GM12875 (cell line): ENCODE measurements around the gene HES7.

ENCODE experiments used
- H3K4me3 ChIP-seq: one replicate; pipeline ENCODE4 v1.5.1; 2011; ENCODE audit warnings: low read depth, low read length, control low read depth
- TF ChIP-seq, protein P1 (sequence below): IDR thresholded peaks from 2 replicates; pipeline ENCODE4 v1.5.1; 2011; ENCODE audit warnings: low read depth, mild to moderate bottlenecking, control low read depth, inconsistent platforms, low read length, moderate library complexity, borderline replicate concordance; ENCODE audit not compliant: insufficient read depth

HES7 gene

DNA sequence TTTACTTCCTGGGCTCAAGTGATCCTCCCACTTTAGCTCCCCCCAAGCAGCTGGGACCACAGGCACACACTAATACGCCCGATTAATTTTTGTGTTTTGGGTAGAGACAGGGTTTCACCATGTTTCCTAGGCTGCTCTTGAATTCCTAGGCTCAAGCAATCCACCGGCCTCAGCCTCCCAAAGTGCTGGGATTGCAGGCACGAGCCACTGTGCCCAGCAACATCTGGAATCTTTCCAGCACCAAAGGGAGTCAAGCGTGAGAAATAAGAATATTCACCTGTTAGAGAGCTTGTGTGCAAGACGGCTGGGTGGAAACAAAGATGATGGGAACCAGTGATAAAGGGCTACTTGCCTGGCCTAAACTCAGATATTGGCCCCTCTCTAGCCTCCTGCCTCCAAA, 22.2 kb downstream of the HES7 start:
- TF ChIP-seq, protein P1, sequence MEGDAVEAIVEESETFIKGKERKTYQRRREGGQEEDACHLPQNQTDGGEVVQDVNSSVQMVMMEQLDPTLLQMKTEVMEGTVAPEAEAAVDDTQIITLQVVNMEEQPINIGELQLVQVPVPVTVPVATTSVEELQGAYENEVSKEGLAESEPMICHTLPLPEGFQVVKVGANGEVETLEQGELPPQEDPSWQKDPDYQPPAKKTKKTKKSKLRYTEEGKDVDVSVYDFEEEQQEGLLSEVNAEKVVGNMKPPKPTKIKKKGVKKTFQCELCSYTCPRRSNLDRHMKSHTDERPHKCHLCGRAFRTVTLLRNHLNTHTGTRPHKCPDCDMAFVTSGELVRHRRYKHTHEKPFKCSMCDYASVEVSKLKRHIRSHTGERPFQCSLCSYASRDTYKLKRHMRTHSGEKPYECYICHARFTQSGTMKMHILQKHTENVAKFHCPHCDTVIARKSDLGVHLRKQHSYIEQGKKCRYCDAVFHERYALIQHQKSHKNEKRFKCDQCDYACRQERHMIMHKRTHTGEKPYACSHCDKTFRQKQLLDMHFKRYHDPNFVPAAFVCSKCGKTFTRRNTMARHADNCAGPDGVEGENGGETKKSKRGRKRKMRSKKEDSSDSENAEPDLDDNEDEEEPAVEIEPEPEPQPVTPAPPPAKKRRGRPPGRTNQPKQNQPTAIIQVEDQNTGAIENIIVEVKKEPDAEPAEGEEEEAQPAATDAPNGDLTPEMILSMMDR, result no peak

DNA sequence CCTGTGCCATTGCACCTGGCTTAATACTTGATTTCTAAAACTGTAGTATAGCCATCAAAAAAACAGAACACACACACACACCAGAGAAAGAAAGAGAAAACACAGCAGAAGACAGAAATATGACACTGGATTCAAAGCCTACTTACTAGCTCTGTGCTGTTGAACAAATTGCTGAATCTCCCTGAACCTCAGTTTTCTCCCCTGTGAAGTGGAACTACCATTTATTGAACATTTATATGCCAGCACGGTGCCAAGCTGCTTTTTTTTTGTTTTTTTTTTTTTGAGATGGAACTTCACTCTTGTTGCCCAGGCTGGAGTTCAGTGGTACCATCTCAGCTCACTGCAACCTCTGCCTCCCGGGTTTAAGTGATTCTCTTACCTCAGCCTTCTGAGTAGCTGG, 23.1 kb downstream of the HES7 start:
- no peak overlapping the region for H3K4me3 ChIP-seq
- TF ChIP-seq, protein P1, result no peak

More for the DNA sequence above, 22.2 kb downstream of the HES7 start:
- no peak overlapping the region for H3K4me3 ChIP-seq

DNA sequence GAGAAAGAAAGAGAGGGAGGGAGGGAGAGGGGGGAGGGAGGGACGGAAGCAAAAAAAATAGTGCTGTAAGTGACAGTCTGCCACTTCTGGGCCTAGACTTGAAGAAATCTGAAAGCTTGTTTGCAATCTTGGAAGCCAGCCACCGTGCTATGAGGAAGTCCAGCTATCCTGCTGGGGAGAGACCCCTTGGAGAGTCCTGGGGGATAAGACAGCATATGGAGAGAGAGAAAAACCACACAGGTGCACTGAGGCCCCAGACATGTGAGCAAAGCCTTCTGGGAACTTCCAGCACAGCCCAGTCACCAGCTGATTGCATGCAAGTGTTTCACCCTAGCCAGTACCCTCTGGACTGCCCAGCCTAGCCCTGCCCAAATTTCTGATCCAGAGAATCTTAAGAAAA, 23.8 kb downstream of the HES7 start:
- TF ChIP-seq, protein P1, result no peak
- no peak overlapping the region for H3K4me3 ChIP-seq

DNA sequence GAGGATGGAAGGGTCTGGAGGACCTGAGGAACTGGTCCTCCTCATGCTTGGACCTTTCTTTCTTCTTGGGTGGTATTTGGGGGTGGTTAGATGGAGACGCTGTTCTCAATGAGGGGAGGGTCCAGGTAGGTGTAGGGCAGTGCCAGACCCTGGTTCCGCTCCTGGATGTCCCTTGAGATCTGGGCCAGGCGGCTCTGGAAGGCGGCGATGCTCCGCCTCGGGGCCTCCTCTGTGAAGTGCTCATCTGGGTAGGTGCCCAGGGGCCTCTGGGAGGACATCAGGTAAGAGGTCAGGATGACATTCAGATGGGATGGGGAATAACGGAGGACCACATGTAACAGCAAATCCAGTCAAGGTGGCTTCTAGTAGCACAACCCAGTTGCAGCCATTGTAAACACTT, 27.4 kb downstream of the HES7 start:
- TF ChIP-seq, protein P1, result no peak
- no peak overlapping the region for H3K4me3 ChIP-seq

DNA sequence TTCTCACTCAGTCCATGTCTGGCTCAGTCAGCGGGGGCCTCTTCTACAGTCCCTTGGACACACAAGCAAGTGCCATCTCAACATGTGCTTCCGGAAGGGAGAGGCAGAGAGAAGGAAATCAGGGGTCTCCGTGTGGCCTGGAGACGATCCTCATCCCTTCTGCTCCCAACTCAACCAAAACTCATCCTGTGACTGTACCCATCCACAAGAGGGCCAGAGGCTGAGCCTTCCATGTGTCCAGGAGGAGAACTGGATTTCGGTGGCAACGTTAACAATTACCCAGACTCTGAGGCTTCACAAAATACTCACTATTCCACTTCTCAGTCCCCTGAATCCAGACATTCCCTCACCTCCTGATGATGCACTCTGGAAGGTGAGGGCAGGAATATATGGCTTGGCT, 28.5 kb downstream of the HES7 start:
- no peak overlapping the region for H3K4me3 ChIP-seq
- TF ChIP-seq, protein P1, result no peak

DNA sequence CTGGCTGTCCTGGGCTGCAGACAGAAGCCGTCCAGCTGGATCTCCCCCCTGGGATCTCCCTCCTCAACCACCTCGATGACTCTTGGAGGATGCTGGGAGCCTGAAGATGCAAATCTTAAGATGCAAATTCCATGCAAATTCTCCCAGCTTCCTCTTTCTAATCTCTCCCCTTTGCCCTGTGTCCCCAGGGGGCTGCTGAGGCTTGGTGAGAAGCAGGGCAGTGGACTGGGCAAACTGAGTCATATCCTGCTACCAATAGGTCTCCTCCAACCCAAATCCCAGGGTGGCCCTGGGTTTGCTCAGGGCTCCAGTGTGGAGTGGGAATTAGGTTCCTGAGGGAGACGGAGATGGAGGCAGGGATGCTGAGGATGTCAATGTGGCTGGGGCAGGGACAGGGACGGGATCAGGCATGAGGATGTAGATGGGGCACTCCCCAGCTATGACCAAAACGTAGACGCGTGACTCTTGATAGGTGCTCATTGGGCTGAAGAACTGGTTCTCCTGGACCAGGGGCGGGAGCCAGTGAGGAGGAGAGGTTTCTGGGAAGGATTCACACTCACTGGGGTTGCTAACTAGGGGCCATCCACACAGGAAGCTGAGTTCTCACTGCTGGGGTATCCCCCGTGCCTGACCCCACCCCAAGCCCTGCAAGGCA, 32.7 kb downstream of the HES7 start:
- TF ChIP-seq, protein P1, result no peak
- H3K4me3 ChIP-seq, result no peak overlapping the region

DNA sequence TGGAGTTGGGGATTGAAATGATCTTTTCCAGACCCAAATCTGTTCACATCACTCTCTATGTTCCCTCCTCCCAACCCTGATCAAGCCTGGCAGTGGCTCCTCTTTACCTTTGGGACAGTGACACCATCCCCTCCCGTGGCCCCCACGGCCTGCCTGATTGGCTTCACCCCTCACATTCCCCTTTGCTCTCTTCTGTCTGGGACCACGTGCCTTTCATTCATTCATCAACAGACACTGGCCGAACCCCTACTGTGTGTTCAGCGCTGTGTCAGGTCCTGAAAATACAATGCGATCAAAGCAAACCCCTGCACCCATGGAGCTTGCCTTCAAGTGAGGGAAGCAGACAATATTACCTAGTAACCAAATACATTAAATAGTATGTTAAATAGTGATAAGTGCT, 34.2 kb downstream of the HES7 start:
- TF ChIP-seq, protein P1, result no peak
- no peak overlapping the region for H3K4me3 ChIP-seq
